SH-SY5Y (cell line): ENCODE measurements around the gene KRT85.

Experiments
- GATA2 ChIP-seq: IDR thresholded peaks from 2 replicates; pipeline ENCODE4 v1.6.1; 2011; ENCODE audit warnings: mild to moderate bottlenecking, low read depth, low read length
- GATA3 ChIP-seq: IDR thresholded peaks from 2 replicates; pipeline ENCODE4 v1.6.1; 2011; ENCODE audit warnings: low read depth, mild to moderate bottlenecking, low read length, moderate library complexity

KRT85 gene

DNA sequence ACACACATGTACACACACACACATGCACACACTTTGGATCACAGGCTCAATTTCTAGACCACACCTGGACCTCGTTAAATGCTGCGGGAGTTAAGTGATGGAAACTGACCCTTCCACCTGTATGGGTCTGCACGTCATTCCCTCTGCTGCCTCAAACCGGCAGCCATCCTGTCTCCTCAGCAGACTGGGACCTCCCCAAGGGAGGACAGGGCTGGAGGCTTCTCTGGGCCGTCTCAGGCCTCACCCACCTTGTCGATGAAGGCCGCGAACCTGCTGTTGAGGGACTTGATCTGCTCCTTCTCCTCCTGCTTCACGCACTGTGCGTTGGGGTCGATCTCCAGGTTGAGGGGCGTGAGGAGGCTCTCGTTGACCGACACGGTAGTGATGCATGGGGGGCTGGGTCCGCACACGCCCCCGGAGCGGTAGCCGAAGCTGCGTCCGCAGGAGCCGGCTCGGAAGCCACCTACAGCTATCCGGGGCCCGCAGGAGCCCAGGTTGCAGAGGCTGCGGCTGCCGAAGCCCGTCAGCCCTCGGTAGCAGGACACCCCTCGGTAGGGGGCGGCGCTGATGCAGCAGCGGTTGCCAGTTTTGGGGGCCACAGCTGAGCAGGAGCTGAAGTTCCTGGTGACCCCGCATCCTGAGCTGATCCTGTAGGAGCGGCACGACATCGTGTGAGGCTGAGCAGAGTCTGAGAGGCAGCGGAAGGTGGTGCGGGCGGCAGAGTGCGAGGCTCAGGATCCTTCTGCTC, at the start of gene KRT85:
Gene KRT85 (minus strand): TSS at position 744 of the 748 bp plus-strand sequence. CDS start 76 bp downstream, at position 668.
- no peak for TF ChIP-seq GATA2
- no peak for TF ChIP-seq GATA3

- TF ChIP-seq GATA3 (no peak), GATA2 (no peak)
Observed at GRCh38 chr12:52416795-52417194, 49.5 kb upstream of the KRT85 start.

DNA sequence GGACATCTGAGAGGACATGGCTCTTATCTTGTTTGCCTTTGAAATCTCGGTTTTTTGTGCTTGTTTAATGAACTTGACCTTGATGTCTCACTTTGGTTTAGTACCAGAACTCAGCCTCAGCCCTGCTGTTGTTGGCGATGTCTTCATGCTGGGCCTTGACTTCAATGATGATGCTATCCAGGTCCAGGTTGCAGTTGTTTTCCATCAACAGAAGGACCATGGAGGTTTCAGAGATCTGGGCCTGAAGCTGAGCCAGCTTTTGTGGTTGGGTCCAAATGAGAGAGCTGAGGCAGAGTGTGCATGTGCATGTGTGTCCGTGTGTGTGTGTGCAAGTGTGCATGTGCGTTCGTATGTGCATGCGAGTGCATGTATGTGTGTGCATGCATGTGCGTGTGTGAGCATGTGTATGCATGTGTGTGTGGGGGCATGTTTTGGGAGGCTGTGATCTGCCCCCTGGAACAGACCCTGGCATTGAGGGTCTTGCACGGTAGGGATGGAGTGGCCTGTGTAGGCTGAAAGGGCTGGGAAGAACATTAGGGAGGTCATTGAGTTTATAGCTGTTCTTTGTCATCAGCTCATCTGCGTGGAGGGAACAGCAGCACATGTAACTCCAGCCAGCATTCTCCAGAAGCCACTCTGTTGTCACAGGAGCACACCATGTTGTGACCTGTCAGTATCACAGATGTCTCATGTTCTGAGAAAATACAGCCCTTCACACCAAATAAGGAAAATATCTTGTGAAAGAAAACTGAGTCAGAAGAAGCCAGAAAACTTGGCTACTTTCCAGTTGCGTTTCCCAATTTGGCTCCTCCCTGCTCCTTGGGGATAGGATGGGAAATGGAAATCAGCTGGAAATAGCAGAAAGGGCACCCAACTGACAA, 48.8 kb upstream of the KRT85 start:
- TF ChIP-seq GATA3 (no peak), GATA2 (no peak)

DNA sequence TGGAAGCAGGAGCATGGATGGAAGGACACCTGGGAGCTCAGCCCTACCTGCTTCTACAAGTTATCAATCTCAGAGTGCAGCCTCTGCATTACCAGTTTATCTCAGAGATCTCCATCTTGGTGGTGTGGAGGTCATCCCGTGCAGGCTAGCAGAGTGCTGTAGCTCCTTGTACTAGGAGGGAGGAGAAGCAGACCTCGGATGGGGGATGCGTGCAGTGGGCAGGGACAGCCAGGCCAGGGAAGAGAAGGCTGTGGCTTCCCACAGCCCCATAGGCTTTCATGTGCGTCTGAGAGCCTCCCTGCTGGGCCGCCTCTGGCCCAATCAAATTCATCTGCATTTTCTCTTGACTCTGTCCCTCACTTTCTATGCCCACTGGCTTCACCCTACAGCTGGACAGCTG, 47.7 kb upstream of the KRT85 start:
- TF ChIP-seq GATA3 (no peak), GATA2 (no peak)

- TF ChIP-seq GATA2, result no peak
- no peak for TF ChIP-seq GATA3
Observed at GRCh38 chr12:52413782-52414345, 46.6 kb upstream of the KRT85 start.

- TF ChIP-seq GATA2 (no peak), GATA3 (no peak)
Observed at GRCh38 chr12:52413202-52413601, 45.9 kb upstream of the KRT85 start.

DNA sequence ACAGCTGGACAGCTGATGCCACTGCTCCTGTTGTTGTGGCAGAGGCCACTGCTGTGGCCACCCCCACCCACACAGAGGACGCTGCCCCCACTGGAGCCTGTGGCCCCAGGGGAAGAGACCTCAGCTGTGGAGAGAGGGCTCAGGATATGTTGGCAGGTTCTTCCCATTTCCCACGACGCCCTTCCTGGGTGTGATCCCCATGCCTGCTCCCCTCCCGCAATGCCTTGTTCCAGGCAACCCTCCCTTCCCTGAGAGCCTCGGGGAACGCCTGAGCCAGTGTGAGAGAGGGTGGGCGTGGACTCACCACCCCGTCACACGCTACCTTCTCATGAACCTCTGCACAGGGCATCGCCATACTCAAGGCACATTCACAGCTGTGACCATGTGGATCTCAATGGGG, 44.5 kb upstream of the KRT85 start:
- TF ChIP-seq GATA3, result no peak
- no peak for TF ChIP-seq GATA2

- TF ChIP-seq GATA2 (no peak), GATA3 (no peak)
Observed at GRCh38 chr12:52407918-52408317, 40.6 kb upstream of the KRT85 start.

GRCh38 chr12:52405922-52406385, 38.7 kb upstream of the KRT85 start, which contains the start of gene KRT82:
KRT82 (minus strand) TSS chr12:52406335; CDS start chr12:52406277, 58 bp downstream.
- TF ChIP-seq GATA3, result no peak
- no peak for TF ChIP-seq GATA2

DNA sequence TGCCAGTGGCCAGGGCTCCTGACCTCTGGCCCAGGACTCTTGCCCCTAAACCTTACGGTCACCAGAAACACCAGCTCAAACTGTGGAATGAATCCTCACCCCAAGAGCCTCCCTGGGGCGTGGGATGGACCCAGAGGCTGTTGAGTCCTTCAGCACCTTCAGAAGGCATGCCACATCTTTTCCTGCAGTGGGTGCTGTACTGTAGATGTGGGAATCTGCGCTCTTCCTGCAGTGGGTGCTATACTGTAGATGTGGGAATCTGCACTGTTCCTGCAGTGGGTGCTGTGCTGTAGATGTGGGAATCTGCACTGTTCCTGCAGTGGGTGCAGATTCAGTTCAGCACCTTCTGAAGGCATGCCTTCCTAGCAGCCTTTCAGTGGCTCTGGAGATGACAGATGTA, 37.7 kb upstream of the KRT85 start:
- TF ChIP-seq GATA3, result no peak
- no peak for TF ChIP-seq GATA2

DNA sequence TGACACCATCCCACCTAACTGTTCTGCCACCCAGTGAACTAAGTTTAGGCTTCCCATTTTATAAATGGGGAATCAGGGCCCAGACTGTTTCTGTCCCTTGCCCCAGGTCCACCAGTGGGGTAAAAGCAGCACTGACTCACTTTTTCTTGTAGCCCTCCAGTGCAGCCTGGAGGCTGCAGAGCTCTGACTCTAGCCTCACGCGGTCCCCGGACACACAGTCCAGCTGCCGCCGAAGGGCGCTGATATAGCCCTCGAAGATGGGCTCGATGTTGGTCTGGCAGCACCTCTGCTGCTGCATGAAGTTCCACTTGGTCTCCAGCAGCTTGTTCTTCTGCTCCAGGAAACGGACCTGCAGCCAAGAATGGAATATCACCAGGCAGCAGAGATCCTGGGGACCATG, 36.3 kb upstream of the KRT85 start:
- TF ChIP-seq GATA3, result no peak
- no peak for TF ChIP-seq GATA2

DNA sequence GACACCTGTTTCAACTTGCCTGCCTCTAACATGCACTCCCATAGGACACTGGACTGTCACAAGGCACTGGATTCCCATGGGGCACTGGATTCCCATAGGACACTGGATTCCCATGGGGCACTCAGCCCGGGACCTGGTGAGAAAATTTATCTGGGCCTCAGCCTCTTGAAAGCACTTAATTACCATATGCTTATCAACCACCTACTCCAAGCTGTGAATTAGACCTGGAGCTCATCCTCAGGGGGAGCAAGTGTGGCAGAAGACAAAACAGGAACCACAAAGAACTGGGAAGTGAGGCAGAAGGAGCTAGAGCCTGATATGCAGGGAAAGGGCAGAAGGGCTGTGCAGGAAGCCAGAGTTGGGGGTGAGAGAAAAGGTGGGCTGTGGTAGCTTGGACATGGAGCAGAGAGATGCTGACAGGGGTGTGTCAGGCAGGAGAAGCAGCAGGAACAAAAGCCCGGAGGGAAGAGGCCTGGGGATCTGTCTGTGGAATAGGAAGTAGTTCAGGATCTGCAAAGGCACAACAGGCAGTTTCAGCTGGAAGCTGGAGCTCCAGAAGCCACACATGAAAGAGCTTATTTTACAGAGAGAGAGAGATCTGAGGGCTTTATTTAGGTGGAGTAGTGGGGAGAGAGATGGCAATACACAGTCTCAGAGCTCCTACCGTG, 35.7 kb upstream of the KRT85 start:
- TF ChIP-seq GATA3, result no peak
- no peak for TF ChIP-seq GATA2

- TF ChIP-seq GATA3 (no peak), GATA2 (no peak)
Observed at GRCh38 chr12:52402377-52402776, 35.1 kb upstream of the KRT85 start.

- no peak for TF ChIP-seq GATA3
- TF ChIP-seq GATA2, result no peak
Observed at GRCh38 chr12:52401926-52402325, 34.6 kb upstream of the KRT85 start.

DNA sequence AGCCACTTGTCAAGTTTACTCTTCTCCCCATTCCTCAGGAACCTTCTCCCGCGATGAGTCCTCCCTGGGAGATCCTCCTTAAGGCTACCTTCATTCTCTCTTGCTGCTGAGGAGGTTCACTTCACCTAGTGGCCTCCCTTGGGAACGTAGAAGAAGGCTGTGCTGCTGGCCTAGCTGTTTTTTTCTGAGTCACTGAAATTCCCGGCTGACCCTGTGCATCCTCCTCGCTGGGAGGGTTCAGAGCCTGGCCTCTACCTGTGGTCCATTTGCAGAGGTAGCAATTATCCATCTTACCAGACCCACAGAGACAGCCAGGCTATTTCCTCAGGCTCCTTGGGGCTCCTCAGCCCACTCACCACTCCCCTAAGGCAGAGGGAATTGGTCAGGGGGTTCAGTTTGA, 34.2 kb upstream of the KRT85 start:
- TF ChIP-seq GATA2, result no peak
- no peak for TF ChIP-seq GATA3

DNA sequence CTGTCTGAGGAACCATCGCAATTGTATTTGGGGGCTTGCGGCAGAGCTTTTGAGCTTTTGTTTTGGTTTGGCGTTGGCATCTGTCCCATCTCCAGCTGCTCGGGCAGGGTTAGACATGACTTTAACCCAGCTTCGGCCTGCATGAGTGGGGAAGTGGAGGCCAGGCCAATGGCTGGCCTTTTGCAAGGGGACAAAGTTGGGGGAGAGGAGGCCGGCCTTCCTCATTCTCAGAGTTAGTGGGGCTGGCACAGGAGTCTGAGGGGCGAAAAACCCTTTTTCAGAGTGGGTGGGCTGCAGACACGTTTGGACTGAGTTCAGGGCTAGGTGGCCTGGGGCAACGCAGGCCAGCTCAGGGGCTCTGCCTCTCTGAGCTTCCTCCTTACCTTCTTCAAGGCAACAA, 33.6 kb upstream of the KRT85 start:
- no peak for TF ChIP-seq GATA2
